ENCODE data around the gene SOX6.

- TF ChIP-seq CTCF (IDR thresholded peaks at IDR 0.05; ENCODE audit: low read depth, low read length) (no peak), EZH2phosphoT487 (IDR thresholded peaks at IDR 0.05; ENCODE audit: low read depth) (no peak)
These were observed 385.7 kb downstream of the SOX6 start for GRCh38 chr11:15970506-15971214.
